GM23338 (cell line): ENCODE results near the gene ASTN1.

ENCODE experiments used
- CREB1 ChIP-seq: fragments of 250-450 bp; sonication (Bioruptor Pico); IDR thresholded peaks from 2 replicates; pipeline ENCODE4 v1.5.0; 2020; ENCODE audit warnings: low read depth, mild to moderate bottlenecking, moderate library complexity
- CTCF ChIP-seq, 2 experiments: fragments of 200-600 bp in 1 of 2; sonication (generic) in 1 of 2; conservative IDR thresholded peaks; 2 replicates each; pipeline versions ENCODE4 v1.5.1 to v1.6.1; 2016 to 2017; ENCODE audit warnings: antibody characterized with exemption in 2 of 2, low read depth in 2 of 2, mild to moderate bottlenecking in 2 of 2, moderate library complexity in 1 of 2
- ETS1 ChIP-seq: IDR thresholded peaks from 2 replicates; pipeline ENCODE4 v1.6.1; 2016; ENCODE audit warnings: antibody characterized with exemption
- EZH2 ChIP-seq: fragments of 200-600 bp; sonication (generic); IDR thresholded peaks from one replicate; pipeline ENCODE4 v1.8.0; 2017; ENCODE audit warnings: antibody characterized with exemption, mild to moderate bottlenecking, low read depth; ENCODE audit not compliant: unreplicated experiment
- EZH2phosphoT487 ChIP-seq: fragments of 200-600 bp; sonication (generic); IDR thresholded peaks from one replicate; pipeline ENCODE4 v1.8.1; 2018; ENCODE audit warnings: antibody characterized with exemption; ENCODE audit not compliant: unreplicated experiment
- JUNB ChIP-seq: IDR thresholded peaks from one replicate; pipeline ENCODE4 v1.6.1; 2016; ENCODE audit warnings: antibody characterized with exemption; ENCODE audit not compliant: unreplicated experiment
- NANOG ChIP-seq: IDR thresholded peaks from 2 replicates; pipeline ENCODE4 v1.6.1; 2016; ENCODE audit warnings: antibody characterized with exemption, borderline replicate concordance
- POLR2AphosphoS5 ChIP-seq: IDR thresholded peaks from 2 replicates; pipeline ENCODE4 v1.6.1; 2016; ENCODE audit warnings: antibody characterized with exemption, low read depth
- REST ChIP-seq: IDR thresholded peaks from one replicate; pipeline ENCODE4 v1.6.1; 2018; ENCODE audit warnings: antibody characterized with exemption; ENCODE audit not compliant: unreplicated experiment
- STAT1 ChIP-seq: IDR thresholded peaks from one replicate; pipeline ENCODE4 v1.6.1; 2016; ENCODE audit warnings: antibody characterized with exemption; ENCODE audit not compliant: unreplicated experiment
- ZNF114 ChIP-seq: fragments of 250-450 bp; sonication (Bioruptor Pico); IDR thresholded peaks from 2 replicates; pipeline ENCODE4 v1.5.0; 2020; ENCODE audit warnings: mild to moderate bottlenecking, moderate library complexity
- ZNF331 ChIP-seq: fragments of 250-450 bp; sonication (Bioruptor Pico); IDR thresholded peaks from 2 replicates; pipeline ENCODE4 v1.5.0; 2020; ENCODE audit warnings: low read depth, mild to moderate bottlenecking, moderate library complexity
- ZNF462 ChIP-seq: fragments of 250-450 bp; sonication (Bioruptor Pico); IDR thresholded peaks from 2 replicates; pipeline ENCODE4 v1.5.0; 2020; ENCODE audit warnings: mild to moderate bottlenecking, moderate library complexity

GRCh38 chr1:176852124-176852523 is 312.4 kb downstream of the ASTN1 start:
- TF ChIP-seq EZH2 = no peak
- no peak for TF ChIP-seq CTCF (conservative IDR thresholded peaks at IDR 0.05; ENCODE audit: low read depth in 2 of 2)
- TF ChIP-seq POLR2AphosphoS5 = no peak
- no peak for TF ChIP-seq EZH2phosphoT487
- no peak for TF ChIP-seq ZNF114 (CRISPR knock-in tag)
- TF ChIP-seq REST = no peak
- no peak for TF ChIP-seq JUNB
- no peak for TF ChIP-seq NANOG
- no peak for TF ChIP-seq STAT1
- no peak for TF ChIP-seq ZNF331 (CRISPR knock-in tag)
- no peak for TF ChIP-seq ETS1
- no peak for TF ChIP-seq CREB1 (CRISPR knock-in tag)
- TF ChIP-seq ZNF462 (CRISPR knock-in tag) = no peak
